Left ventricle myocardium inferior (tissue), 1 donor: Measurements from ENCODE around the gene ZIC2. TPM values are rescaled to one million over a fixed set of nuclear protein-coding genes. Genes with fewer than 3 reads are reported as not detected.

Experiments used
- DNase-seq: peaks from one replicate; pipeline ENCODE4 v3.0.0-alpha.2; 2020
- H3K27ac ChIP-seq: fragments of 200-600 bp; replicated peaks from 2 replicates; pipeline ENCODE4 v1.8.0; 2021
- H3K27me3 ChIP-seq: fragments of 200-600 bp; 2 replicates; pipeline ENCODE4 v1.8.0; 2021; ENCODE audit warnings: low read depth
- H3K36me3 ChIP-seq: fragments of 200-600 bp; 2 replicates; pipeline ENCODE4 v1.8.0; 2021
- H3K4me1 ChIP-seq: fragments of 200-600 bp; 2 replicates; pipeline ENCODE4 v1.8.0; 2021
- H3K4me3 ChIP-seq: fragments of 200-600 bp; 2 replicates; pipeline ENCODE4 v1.8.0; 2021; ENCODE audit warnings: mild to moderate bottlenecking, moderate library complexity
- H3K9me3 ChIP-seq: fragments of 200-600 bp; replicated peaks from 2 replicates; pipeline ENCODE4 v1.8.0; 2021
- CTCF ChIP-seq: fragments of 200-600 bp; IDR thresholded peaks from 2 replicates; pipeline ENCODE4 v1.8.0; 2021; ENCODE audit warnings: antibody characterized with exemption, mild to moderate bottlenecking, borderline replicate concordance
- intact Hi-C: fragments of 100-400 bp; cut with micrococcal nuclease; formaldehyde crosslinking; loops from one replicate; pipeline ENCODE4 v1.11.0; 2022
- total RNA-seq: library from RNA; stranded (reverse); fragmentation: NEBNext Ultra II Directional; extraction: Animal tissue kit (Norgen Biotek cat#: 25700); gene quantifications from one replicate; pipeline ENCODE4 v1.2.1, GENCODE V29; 2021
- donor health status: DM: no; HTN: yes; CAD: no; lungs with severe emphysema.

Gene ZIC2
- total RNA-seq, 1 donor from 2014 or later = not detected

GRCh38 chr13:99961636-99962035 lies 19.9 kb upstream of the ZIC2 start:
- H3K36me3 ChIP-seq = no peaks in the 10 kb centered on the region
- no peak for TF ChIP-seq CTCF
- intact Hi-C loops = no loop called here
- no peak overlapping the region for H3K27ac ChIP-seq
- no peak for DNase-seq
- H3K27me3 ChIP-seq = peaks cover 100% of the 10 kb centered on the region
- no peak overlapping the region for H3K4me3 ChIP-seq
- no peaks in the 10 kb centered on the region for H3K9me3 ChIP-seq
- peaks cover 28% of the 10 kb centered on the region for H3K4me1 ChIP-seq

GRCh38 chr13:99962242-99962641 lies 19.3 kb upstream of the ZIC2 start:
- intact Hi-C loops = no loop called here
- H3K27me3 ChIP-seq = peaks cover 100% of the 10 kb centered on the region

GRCh38 chr13:99963816-99964339 lies 17.7 kb upstream of the ZIC2 start:
- Histone ChIP-seq H3K36me3 (no peaks in the 10 kb centered on the region), H3K9me3 (no peaks in the 10 kb centered on the region), H3K4me3 (no peak overlapping the region), H3K4me1 (peaks cover 26% of the 10 kb centered on the region), H3K27ac (no peak overlapping the region), H3K27me3 (peaks cover 100% of the 10 kb centered on the region)
- intact Hi-C loops = no loop called here
- no peak for DNase-seq
- TF ChIP-seq CTCF = no peak

More at GRCh38 chr13:99962242-99962641, 19.3 kb upstream of the ZIC2 start:
- DNase-seq = no peak
- no peaks in the 10 kb centered on the region for H3K9me3 ChIP-seq
- H3K36me3 ChIP-seq = no peaks in the 10 kb centered on the region
- no peak overlapping the region for H3K4me3 ChIP-seq
- H3K4me1 ChIP-seq = peaks cover 22% of the 10 kb centered on the region
- TF ChIP-seq CTCF = no peak
- H3K27ac ChIP-seq = no peak overlapping the region

GRCh38 chr13:99965329-99966000 lies 16.1 kb upstream of the ZIC2 start:
- Histone ChIP-seq H3K9me3 (no peaks in the 10 kb centered on the region), H3K4me1 (peaks cover 24% of the 10 kb centered on the region), H3K27me3 (peaks cover 98% of the 10 kb centered on the region), H3K27ac (no peak overlapping the region), H3K4me3 (no peak overlapping the region), H3K36me3 (no peaks in the 10 kb centered on the region)
- intact Hi-C loops = no loop called here
- TF ChIP-seq CTCF = no peak
- no peak for DNase-seq

GRCh38 chr13:99966064-99966805 lies 15.3 kb upstream of the ZIC2 start:
- H3K9me3 ChIP-seq = no peaks in the 10 kb centered on the region
- H3K4me1 ChIP-seq = peaks cover 30% of the 10 kb centered on the region
- H3K4me3 ChIP-seq = no peak overlapping the region
- intact Hi-C loops = no loop called here
- H3K36me3 ChIP-seq = no peaks in the 10 kb centered on the region
- TF ChIP-seq CTCF = no peak
- H3K27ac ChIP-seq = no peak overlapping the region
- DNase-seq = no peak
- H3K27me3 ChIP-seq = peaks cover 98% of the 10 kb centered on the region
